HepG2 (cell line): ENCODE data around the gene ASB7. TPM values are rescaled to one million over a fixed set of nuclear protein-coding genes. Genes with fewer than 3 reads are reported as not detected.

Experiments used
- ATAC-seq: fragments of 200-7000 bp; cut with Tn5 transposase; 3 replicates; pipeline ENCODE4 v1.9.1; 2020; ENCODE audit warnings: mild to moderate bottlenecking, moderate library complexity
- BruUV-seq: library from RNA; stranded (reverse); fragments of 400-500 nt; replicated peaks from 2 replicates; lab custom pipeline; 2021; lab: Mats Ljungman, UMichigan
- CTCF ChIA-PET: fragments of 300-600 bp; formaldehyde crosslinking; extraction: SDS; loops from one replicate; lab custom pipeline; 2021; ENCODE audit warnings: low total read pairs, inconsistent platforms, low intra/inter-chr PET ratio; lab: Yijun Ruan, JAX
- POLR2A ChIA-PET: fragments of 350-600 bp; sonication (Branson Sonifier 250); formaldehyde crosslinking; loops from one replicate; lab custom pipeline; 2020; ENCODE audit warnings: antibody characterized with exemption, inconsistent platforms; lab: Yijun Ruan, JAX
- DNase-seq: peaks from one replicate; pipeline ENCODE4 v3.0.0-alpha.2; 2015; ENCODE audit warnings: low spot score
- FAIRE-seq: peaks from 3 replicates; lab custom pipeline; 2011; peaks lifted over from hg19 to GRCh38; lab: Jason Lieb, UNC
- H2AFZ ChIP-seq: one replicate; pipeline ENCODE4 v1.6.1; 2011; ENCODE audit warnings: low read length, inconsistent platforms
- H3K27ac ChIP-seq: fragments of 300-600 bp; 3 replicates; pipeline ENCODE4 v1.8.0; 2011; ENCODE audit warnings: mixed run types, mild to moderate bottlenecking, mixed read lengths, low read length, inconsistent platforms; ENCODE audit not compliant: insufficient read depth; ENCODE audit errors: extremely low read length
- H3K27me3 ChIP-seq, 2 experiments: fragments of 200-600 bp in 1 of 2; 2 replicates in 1 of 2; 3 replicates in 1 of 2; pipeline versions ENCODE4 v1.6.0 to v1.8.0; 2011; ENCODE audit warnings: low read length in 2 of 2, mild to moderate bottlenecking in 2 of 2, moderate library complexity in 2 of 2, inconsistent platforms in 1 of 2; ENCODE audit not compliant: insufficient read depth in 2 of 2, control insufficient read depth in 1 of 2
- H3K36me3 ChIP-seq, 2 experiments: fragments of 200-600 bp in 1 of 2; replicated peaks in 1 of 2; 2 replicates in 1 of 2; 3 replicates in 1 of 2; pipeline versions ENCODE4 v1.5.1 to v1.8.0; 2011; ENCODE audit warnings: low read length in 2 of 2, inconsistent platforms in 1 of 2; ENCODE audit not compliant: insufficient read depth in 2 of 2, control insufficient read depth in 1 of 2
- H3K4me1 ChIP-seq: 2 replicates; pipeline ENCODE4 v1.5.1; 2012; ENCODE audit warnings: low read length, inconsistent platforms; ENCODE audit not compliant: insufficient read depth
- H3K4me2 ChIP-seq: 2 replicates; pipeline ENCODE4 v1.6.0; 2011; ENCODE audit warnings: low read depth, low read length, inconsistent platforms
- H3K4me3 ChIP-seq, 3 experiments: fragments of 200-600 bp in 1 of 3; sonication (generic), shearing (Covaris generic) in 1 of 3; replicated peaks in 1 of 3; 2 replicates each; pipeline ENCODE4 v1.5.1; 2011 to 2016; ENCODE audit warnings: low read length in 3 of 3, inconsistent platforms in 2 of 3, low read depth in 2 of 3, mild to moderate bottlenecking in 2 of 3, control low read depth in 1 of 3, mixed read lengths in 1 of 3; ENCODE audit not compliant: insufficient read depth in 1 of 3
- H3K79me2 ChIP-seq: one replicate; pipeline ENCODE4 v1.6.1; 2011; ENCODE audit warnings: low read length, inconsistent platforms; ENCODE audit not compliant: insufficient read depth
- H3K9ac ChIP-seq: 2 replicates; pipeline ENCODE4 v1.6.0; 2011; ENCODE audit warnings: mild to moderate bottlenecking, low read depth, low read length, inconsistent platforms; ENCODE audit not compliant: insufficient read depth
- H3K9me3 ChIP-seq: 2 replicates; pipeline ENCODE4 v1.5.1; 2012; ENCODE audit warnings: mild to moderate bottlenecking, low read length
- H4K20me1 ChIP-seq: 2 replicates; pipeline ENCODE4 v1.6.0; 2011; ENCODE audit warnings: inconsistent platforms, mild to moderate bottlenecking, low read length, moderate library complexity; ENCODE audit not compliant: insufficient read depth
- AKAP8 ChIP-seq: sonication (generic); formaldehyde crosslinking; IDR thresholded peaks from 2 replicates; pipeline ENCODE4 v1.5.1; 2020; ENCODE audit warnings: mild to moderate bottlenecking, missing genetic modification reagents
- ATF1 ChIP-seq: IDR thresholded peaks from 2 replicates; pipeline ENCODE4 v1.6.1; 2016; ENCODE audit warnings: mild to moderate bottlenecking, control low read depth
- ATF7-NPFF ChIP-seq: sonication (generic); formaldehyde crosslinking; IDR thresholded peaks from 2 replicates; pipeline ENCODE4 v1.8.1; 2023; ENCODE audit warnings: mild to moderate bottlenecking, low read depth, missing genetic modification reagents, moderate library complexity
- DNMT3B ChIP-seq: conservative IDR thresholded peaks from 2 replicates; pipeline ENCODE4 v1.6.1; 2016; ENCODE audit warnings: missing biosample characterization, control low read depth
- ETV6 ChIP-seq: sonication (generic); formaldehyde crosslinking; conservative IDR thresholded peaks from 2 replicates; pipeline ENCODE4 v1.4.0; 2020; ENCODE audit warnings: missing genetic modification reagents
- GZF1 ChIP-seq: sonication (generic); formaldehyde crosslinking; IDR thresholded peaks from 2 replicates; pipeline ENCODE4 v1.5.1; 2020; ENCODE audit warnings: mild to moderate bottlenecking, missing genetic modification reagents
- KLF12 ChIP-seq: sonication (generic); formaldehyde crosslinking; IDR thresholded peaks from 2 replicates; pipeline ENCODE4 v1.4.0; 2020; ENCODE audit warnings: missing genetic modification reagents, borderline replicate concordance
- MAF1 ChIP-seq: sonication (generic); formaldehyde crosslinking; IDR thresholded peaks from 2 replicates; pipeline ENCODE4 v1.5.0; 2020; ENCODE audit warnings: missing genetic modification reagents, borderline replicate concordance
- MBD4 ChIP-seq: IDR thresholded peaks from 2 replicates; pipeline ENCODE4 v1.6.1; 2012; ENCODE audit warnings: low read length, inconsistent platforms, borderline replicate concordance
- MED1 ChIP-seq: sonication (generic); formaldehyde crosslinking; IDR thresholded peaks from 2 replicates; pipeline ENCODE4 v1.4.0; 2020; ENCODE audit warnings: missing genetic modification reagents
- NRL ChIP-seq: sonication (generic); formaldehyde crosslinking; IDR thresholded peaks from 2 replicates; pipeline ENCODE4 v1.5.0; 2020; ENCODE audit warnings: missing genetic modification reagents, mild to moderate bottlenecking, moderate library complexity, borderline replicate concordance
- SMAD3 ChIP-seq: sonication (generic); formaldehyde crosslinking; IDR thresholded peaks from 2 replicates; pipeline ENCODE4 v1.4.0; 2020; ENCODE audit warnings: missing genetic modification reagents
- STAT5B ChIP-seq: sonication (generic); formaldehyde crosslinking; IDR thresholded peaks from 2 replicates; pipeline ENCODE4 v1.4.0; 2020; ENCODE audit warnings: missing genetic modification reagents
- TBX3 ChIP-seq: fragments of 450-650 bp; IDR thresholded peaks from 2 replicates; pipeline ENCODE4 v1.6.1; 2017; ENCODE audit warnings: antibody characterized with exemption, mild to moderate bottlenecking, inconsistent platforms, borderline replicate concordance
- TERF1 ChIP-seq: sonication (generic); formaldehyde crosslinking; IDR thresholded peaks from 2 replicates; pipeline ENCODE4 v1.8.0; 2022; ENCODE audit warnings: mild to moderate bottlenecking, missing genetic modification reagents, moderate library complexity
- ZBTB34 ChIP-seq: sonication (generic); formaldehyde crosslinking; IDR thresholded peaks from 2 replicates; pipeline ENCODE4 v1.8.0; 2022; ENCODE audit warnings: mild to moderate bottlenecking, missing genetic modification reagents
- ZFP36 ChIP-seq: fragments of 150-350 bp; IDR thresholded peaks from 2 replicates; pipeline ENCODE4 v1.6.1; 2018; ENCODE audit warnings: borderline replicate concordance, low read length, low read depth; ENCODE audit not compliant: partially characterized antibody
- ZNF207 ChIP-seq: fragments of 450-650 bp; IDR thresholded peaks from 2 replicates; pipeline ENCODE4 v1.6.1; 2016; ENCODE audit warnings: antibody characterized with exemption, borderline replicate concordance
- ZNF382 ChIP-seq: sonication (generic); formaldehyde crosslinking; IDR thresholded peaks from 2 replicates; pipeline ENCODE4 v1.5.0; 2020; ENCODE audit warnings: missing genetic modification reagents, mild to moderate bottlenecking, borderline replicate concordance
- ZNF597 ChIP-seq: sonication (generic); formaldehyde crosslinking; IDR thresholded peaks from 2 replicates; pipeline ENCODE4 v1.5.0; 2020; ENCODE audit warnings: missing genetic modification reagents
- ZNF75D ChIP-seq: sonication (generic); formaldehyde crosslinking; IDR thresholded peaks from 2 replicates; pipeline ENCODE4 v1.8.1; 2023; ENCODE audit warnings: missing genetic modification reagents, mild to moderate bottlenecking, borderline replicate concordance
- ZNF761 ChIP-seq: sonication (generic); formaldehyde crosslinking; conservative IDR thresholded peaks from 2 replicates; pipeline ENCODE4 v1.4.0; 2020; ENCODE audit warnings: mild to moderate bottlenecking, missing genetic modification reagents
- ZNF792 ChIP-seq: IDR thresholded peaks from 2 replicates; pipeline ENCODE4 v1.6.1; 2016
- WGBS: methylation state at CpG from one replicate; pipeline ENCODE4 v1.1.6; 2017; ENCODE audit warnings: low lambda C conversion rate; 5-methylcytosine and 5-hydroxymethylcytosine counted together
- in situ Hi-C: cut with HindIII; loops from 2 replicates; pipeline ENCODE4 v1.10.0; 2017; ENCODE audit warnings: low pct_unique_long_range_greater_than_20kb; ENCODE audit not compliant: extremely low pct_ligation_motif_present
- intact Hi-C: fragments of 100-400 bp; cut with micrococcal nuclease; formaldehyde crosslinking; loops from one replicate; pipeline ENCODE4 v1.10.0; 2022; ENCODE audit not compliant: unreplicated experiment
- polyA plus RNA-seq, 8 experiments: library from polyadenylated mRNA; depleted of rRNA in 3 of 8; stranded (reverse) in 7 of 8; unstranded in 1 of 8; fragments of >200 nt; fragmentation: Illumina TruSeq in 4 of 8; extraction: Trizol in 4 of 8; gene quantifications; 2 replicates each; pipeline versions ENCODE4 v1.2.1 to v1.2.3, GENCODE V29; 2011 to 2016; ENCODE audit warnings: low read depth in 4 of 8, missing spikeins in 1 of 8, mixed read lengths in 1 of 8; ENCODE audit not compliant: insufficient read depth in 1 of 8
- total RNA-seq, 5 experiments: library from RNA; depleted of rRNA; stranded (reverse); fragments of >200 nt; fragmentation: Illumina TruSeq; extraction: Trizol; gene quantifications; 2 replicates each; pipeline ENCODE4 v1.2.3, GENCODE V29; 2016; ENCODE audit warnings: low read depth in 1 of 5

The ASB7 gene
- total and polyA plus RNA-seq, 2 of the 13 experiments (the other 11 are each of a cell fraction or from before 2014, with no cell fraction given) = 7.7 to 12.1 TPM

- no peak for TF ChIP-seq ZNF207
- TF ChIP-seq ZBTB34 (CRISPR knock-in tag) = no peak
- no peak for TF ChIP-seq ZNF382
- no peak for TF ChIP-seq ZNF761 (CRISPR knock-in tag)
- no peak for TF ChIP-seq KLF12 (CRISPR knock-in tag)
- TF ChIP-seq DNMT3B (CRISPR knock-in tag) = no peak
- TF ChIP-seq NRL (CRISPR knock-in tag) = no peak
- TF ChIP-seq SMAD3 = no peak
- no peak for TF ChIP-seq ETV6 (CRISPR knock-in tag)
Measured at GRCh38 chr15:100663915-100664281, 61.5 kb downstream of the ASB7 start (continued).

GRCh38 chr15:100665570-100665969 lies 63.2 kb downstream of the ASB7 start:
- DNase-seq = no peak
- no peak for ATAC-seq
- no peak overlapping the region for H3K9ac ChIP-seq
- no peak for FAIRE-seq
- BruUV-seq = no TSS peak
- no peaks in the 10 kb centered on the region for H4K20me1 ChIP-seq
- H3K36me3 ChIP-seq = no peaks in the 10 kb centered on the region
- ChIA-PET CTCF (no interaction called here), POLR2A (no interaction called here)
- peaks cover 0 to 14% of the 10 kb centered on the region in 2 experiments; a peak in 3 of 5 replicates for H3K27me3 ChIP-seq
- in situ Hi-C loops = loop anchor here (5.0 to 25.0 kb wide), 3 partner anchors 207 to 597 kb away; partner anchors contain the start of gene CHSY1
- H3K4me1 ChIP-seq = no peaks in the 10 kb centered on the region
- no peaks in the 10 kb centered on the region for H3K9me3 ChIP-seq
- WGBS = 11% methylated on average over 7 of the region's 7 CpGs
- no peak for TF ChIP-seq GZF1
- no peak for TF ChIP-seq ZNF792 (CRISPR knock-in tag)
- no peak for TF ChIP-seq ATF7-NPFF (CRISPR knock-in tag)
- TF ChIP-seq ZNF597 = no peak
- TF ChIP-seq MED1 (CRISPR knock-in tag) = no peak
- TF ChIP-seq STAT5B (CRISPR knock-in tag) = no peak
- TF ChIP-seq ZNF75D = no peak
- TF ChIP-seq ATF1 (CRISPR knock-in tag) = no peak
- no peak for TF ChIP-seq MBD4
- no peak for TF ChIP-seq ZFP36
- TF ChIP-seq AKAP8 (CRISPR knock-in tag) = no peak
- no peak for TF ChIP-seq TBX3
- no peak for TF ChIP-seq MAF1 (CRISPR knock-in tag)
- no peak for TF ChIP-seq TERF1 (CRISPR knock-in tag)
- no peak overlapping the region for H3K4me3 ChIP-seq
- intact Hi-C loops = no loop called here
- no peaks in the 10 kb centered on the region for H3K79me2 ChIP-seq
- H3K4me2 ChIP-seq = no peak overlapping the region
- no peak overlapping the region for H2AFZ ChIP-seq
- H3K27ac ChIP-seq = no peak overlapping the region
